HepG2 (cell line): Measurements from ENCODE around the gene NGEF. TPM values are rescaled to one million over a fixed set of nuclear protein-coding genes. Genes with fewer than 3 reads are reported as not detected.

Experiments
- AHDC1 ChIP-seq: sonication (generic); formaldehyde crosslinking; IDR thresholded peaks from 2 replicates; pipeline ENCODE4 v1.5.1; 2020; ENCODE audit warnings: mild to moderate bottlenecking, missing genetic modification reagents, borderline replicate concordance
- ISL2 ChIP-seq: sonication (generic); formaldehyde crosslinking; IDR thresholded peaks from 2 replicates; pipeline ENCODE4 v1.5.0; 2020; ENCODE audit warnings: missing genetic modification reagents
- LRRFIP1 ChIP-seq: sonication (generic); formaldehyde crosslinking; conservative IDR thresholded peaks from 2 replicates; pipeline ENCODE4 v1.4.0; 2020; ENCODE audit warnings: missing genetic modification reagents
- PCBP1 ChIP-seq: fragments of 200-400 bp; formaldehyde crosslinking; IDR thresholded peaks from 2 replicates; pipeline ENCODE4 v1.6.1; 2017; ENCODE audit warnings: mild to moderate bottlenecking, low read depth, low read length, borderline replicate concordance
- PHF8 ChIP-seq: sonication (generic); formaldehyde crosslinking; IDR thresholded peaks from 2 replicates; pipeline ENCODE4 v1.5.0; 2020; ENCODE audit warnings: missing genetic modification reagents
- SIX4 ChIP-seq: sonication (generic); formaldehyde crosslinking; IDR thresholded peaks from 2 replicates; pipeline ENCODE4 v1.4.0; 2020; ENCODE audit warnings: missing genetic modification reagents
- UBTF ChIP-seq: sonication (generic); formaldehyde crosslinking; IDR thresholded peaks from 2 replicates; pipeline ENCODE4 v1.4.0; 2020; ENCODE audit warnings: mild to moderate bottlenecking, missing genetic modification reagents
- ZBTB7B ChIP-seq: sonication (generic); formaldehyde crosslinking; IDR thresholded peaks from 2 replicates; pipeline ENCODE4 v1.4.0; 2020; ENCODE audit warnings: missing genetic modification reagents
- ZFP1 ChIP-seq: IDR thresholded peaks from 2 replicates; pipeline ENCODE4 v1.6.1; 2016
- ZGPAT ChIP-seq: IDR thresholded peaks from 2 replicates; pipeline ENCODE4 v1.6.1; 2016; ENCODE audit warnings: mild to moderate bottlenecking
- ZNF143 ChIP-seq: sonication (generic); formaldehyde crosslinking; IDR thresholded peaks from 2 replicates; pipeline ENCODE4 v1.4.0; 2020; ENCODE audit warnings: missing genetic modification reagents
- ZNF350 ChIP-seq: sonication (generic); formaldehyde crosslinking; IDR thresholded peaks from 2 replicates; pipeline ENCODE4 v1.4.0; 2020; ENCODE audit warnings: mild to moderate bottlenecking, low read depth, missing genetic modification reagents, borderline replicate concordance
- ZNF530 ChIP-seq: sonication (generic); formaldehyde crosslinking; IDR thresholded peaks from 2 replicates; pipeline ENCODE4 v1.5.0; 2020; ENCODE audit warnings: low read depth, mild to moderate bottlenecking, missing genetic modification reagents
- ZNF746 ChIP-seq: sonication (generic); formaldehyde crosslinking; IDR thresholded peaks from 2 replicates; pipeline ENCODE4 v1.8.0; 2022; ENCODE audit warnings: mild to moderate bottlenecking, missing genetic modification reagents
- ZNF850 ChIP-seq: sonication (generic); formaldehyde crosslinking; conservative IDR thresholded peaks from 2 replicates; pipeline ENCODE4 v1.9.0; 2021; ENCODE audit warnings: mild to moderate bottlenecking, missing genetic modification reagents
- polyA plus RNA-seq, 8 experiments: library from polyadenylated mRNA; depleted of rRNA in 3 of 8; stranded (reverse) in 7 of 8; unstranded in 1 of 8; fragments of >200 nt; fragmentation: Illumina TruSeq in 4 of 8; extraction: Trizol in 4 of 8; gene quantifications; 2 replicates each; pipeline versions ENCODE4 v1.2.1 to v1.2.3, GENCODE V29; 2011 to 2016; ENCODE audit warnings: low read depth in 4 of 8, missing spikeins in 1 of 8, mixed read lengths in 1 of 8; ENCODE audit not compliant: insufficient read depth in 1 of 8
- total RNA-seq, 5 experiments: library from RNA; depleted of rRNA; stranded (reverse); fragments of >200 nt; fragmentation: Illumina TruSeq; extraction: Trizol; gene quantifications; 2 replicates each; pipeline ENCODE4 v1.2.3, GENCODE V29; 2016; ENCODE audit warnings: low read depth in 1 of 5
- TF ChIP-seq, protein P1 (sequence below): IDR thresholded peaks from 2 replicates; pipeline ENCODE4 v1.6.1; 2016

Gene NGEF
- total and polyA plus RNA-seq, 2 of the 13 experiments (the other 11 are each of a cell fraction or from before 2014, with no cell fraction given) = 14.4 to 36.9 TPM

DNA sequence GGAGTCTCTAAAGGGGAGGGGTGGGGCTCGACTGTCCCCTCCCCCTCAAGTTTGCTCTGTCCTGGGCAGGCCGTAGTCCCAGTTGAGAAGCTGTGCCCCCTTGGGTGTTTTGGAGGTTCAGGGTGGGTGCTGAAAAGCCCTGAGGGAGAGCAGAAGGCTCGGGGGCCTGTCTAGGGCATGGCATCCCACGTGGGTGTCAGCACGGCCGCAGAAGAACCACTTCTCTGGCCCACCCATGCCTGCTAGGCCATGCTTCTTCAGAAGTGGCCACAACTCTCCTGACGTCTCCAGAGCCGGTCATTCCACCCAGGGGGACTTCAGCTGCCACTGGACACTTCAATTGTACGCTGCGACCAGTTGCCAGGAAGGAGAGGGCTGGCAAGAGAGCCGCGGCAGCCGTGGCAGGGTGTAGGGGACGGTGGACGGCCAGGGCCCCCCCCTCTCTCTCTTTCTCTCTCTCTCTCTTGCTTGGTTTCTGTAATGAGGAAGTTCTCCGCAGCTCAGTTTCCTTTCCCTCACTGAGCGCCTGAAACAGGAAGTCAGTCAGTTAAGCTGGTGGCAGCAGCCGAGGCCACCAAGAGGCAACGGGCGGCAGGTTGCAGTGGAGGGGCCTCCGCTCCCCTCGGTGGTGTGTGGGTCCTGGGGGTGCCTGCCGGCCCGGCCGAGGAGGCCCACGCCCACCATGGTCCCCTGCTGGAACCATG is 46.9 kb upstream of the NGEF start, which contains the start of gene INPP5D (continued):
- TF ChIP-seq LRRFIP1 (no peak), PCBP1 (peak; percentile 76; the same call in 1 of the 2 replicates), SIX4 (CRISPR knock-in tag) (0 out of 2 replicates have a peak, but pooled peaks have one; percentile 18), ZBTB7B (CRISPR knock-in tag) (0 out of 2 replicates have a peak, but pooled peaks have one; percentile 55), ZNF530 (CRISPR knock-in tag) (no peak), ZNF850 (CRISPR knock-in tag) (0 out of 2 replicates have a peak, but pooled peaks have one; percentile 6), ZNF143 (CRISPR knock-in tag) (0 out of 2 replicates have a peak, but pooled peaks have one; percentile 1), ZFP1 (CRISPR knock-in tag) (0 out of 2 replicates have a peak, but pooled peaks have one; percentile 4), ISL2 (CRISPR knock-in tag) (no peak), ZGPAT (peak; percentile 72), ZNF350 (peak; percentile 12; the same call in 1 of the 2 replicates), ZNF746 (CRISPR knock-in tag) (0 out of 2 replicates have a peak, but pooled peaks have one; percentile 45), UBTF (CRISPR knock-in tag) (peak; percentile 44; the same call in 1 of the 2 replicates), PHF8 (peak; percentile 68), AHDC1 (CRISPR knock-in tag) (peak; percentile 60; the same call in 1 of the 2 replicates)
- TF ChIP-seq, protein P1, sequence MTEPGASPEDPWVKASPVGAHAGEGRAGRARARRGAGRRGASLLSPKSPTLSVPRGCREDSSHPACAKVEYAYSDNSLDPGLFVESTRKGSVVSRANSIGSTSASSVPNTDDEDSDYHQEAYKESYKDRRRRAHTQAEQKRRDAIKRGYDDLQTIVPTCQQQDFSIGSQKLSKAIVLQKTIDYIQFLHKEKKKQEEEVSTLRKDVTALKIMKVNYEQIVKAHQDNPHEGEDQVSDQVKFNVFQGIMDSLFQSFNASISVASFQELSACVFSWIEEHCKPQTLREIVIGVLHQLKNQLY (CRISPR knock-in tag) = no peak; the same call in 1 of the 2 replicates
